Activated CD4-positive, alpha-beta T cell treated with anti-CD3 and anti-CD28 coated beads for 4 hours (primary cell): Measurements from ENCODE around the gene P4HA1.
"Not testable (repeated sequence)": the region's sequence is repeated elsewhere in the genome, so short reads cannot be mapped to it uniquely, and the experiment has no call there.

Experiments
- DNase-seq, 2 donors: peaks; one replicate each; pipeline ENCODE4 v3.0.0-alpha.2; 2020

The P4HA1 gene

DNA sequence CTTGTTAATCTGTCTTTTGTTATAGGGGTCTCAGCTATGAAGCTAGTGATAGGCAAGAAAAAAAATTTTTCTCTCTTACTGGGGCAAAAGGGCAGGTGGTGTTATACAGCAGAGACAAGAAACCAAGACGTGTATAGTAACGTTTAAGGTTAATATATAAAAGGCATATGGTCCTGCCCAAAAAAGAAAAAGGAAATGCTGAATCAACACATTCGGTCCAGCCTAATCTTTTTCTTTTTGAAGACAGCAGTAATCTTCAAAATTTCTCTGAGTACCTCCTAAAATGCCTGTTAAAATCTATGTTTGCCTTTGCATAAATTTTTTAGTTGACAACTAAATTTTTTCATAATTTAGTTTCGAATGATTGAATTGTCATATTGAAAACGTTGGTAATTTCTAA is 54.5 kb downstream of the P4HA1 start:
- no peak for DNase-seq

DNA sequence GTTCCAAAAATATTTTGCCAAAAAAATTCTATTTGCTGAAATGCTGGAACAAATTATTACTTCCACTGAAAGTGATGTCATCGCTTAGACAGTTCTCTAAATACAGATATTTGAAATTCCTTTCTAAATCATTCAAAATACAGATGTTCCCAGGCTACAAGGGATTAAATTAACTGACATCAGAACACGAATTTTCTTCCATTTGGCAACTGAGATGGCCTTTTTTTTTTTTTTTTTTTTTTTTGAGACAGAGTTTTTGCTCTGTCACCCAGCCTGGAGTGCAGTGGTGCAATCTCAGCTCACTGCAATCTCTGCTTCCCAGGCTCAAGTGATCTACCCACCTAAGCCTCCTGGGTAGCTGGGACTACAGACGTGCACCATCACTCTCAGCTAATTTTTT is 57.0 kb downstream of the P4HA1 start:
- DNase-seq: no peak

DNA sequence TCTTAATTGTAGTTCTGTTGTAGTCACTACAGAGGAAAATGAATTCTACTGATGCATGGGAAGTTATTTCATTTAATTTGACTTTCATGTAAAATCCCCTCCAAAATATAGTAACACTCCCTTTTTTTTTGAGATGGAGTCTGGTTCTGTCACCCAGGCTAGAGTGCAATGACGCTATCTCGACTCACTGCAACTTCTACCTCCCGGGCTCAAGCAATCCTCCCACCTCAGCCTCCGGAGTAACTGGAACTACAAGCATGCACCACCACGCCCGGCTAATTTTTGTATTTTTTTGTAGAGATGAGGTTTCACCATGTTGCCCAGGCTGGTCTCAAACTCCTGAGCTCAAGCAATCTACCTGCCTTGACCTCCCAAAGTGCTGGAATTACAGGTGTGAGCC is 60.4 kb downstream of the P4HA1 start:
- not testable (repeated sequence) for DNase-seq

DNA sequence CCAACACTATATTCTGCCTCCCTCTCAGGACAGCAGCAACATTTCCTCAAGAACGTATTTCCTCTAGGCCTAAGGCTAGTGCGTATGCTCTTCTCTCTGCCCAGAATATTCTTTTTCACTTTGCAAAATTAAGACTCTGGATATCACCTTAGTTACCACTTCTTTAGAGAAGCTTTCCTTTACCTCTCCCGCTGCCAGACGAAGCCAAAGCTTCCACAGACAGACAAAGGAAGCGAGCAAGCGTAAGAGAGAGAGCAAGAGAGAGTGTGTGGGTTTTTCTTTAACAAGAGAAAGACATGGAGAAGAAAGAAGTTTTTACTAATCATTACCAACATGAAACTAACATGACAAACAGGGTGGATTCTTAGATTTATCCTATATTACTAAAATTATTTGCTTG is 64.1 kb downstream of the P4HA1 start:
- no peak for DNase-seq

DNA sequence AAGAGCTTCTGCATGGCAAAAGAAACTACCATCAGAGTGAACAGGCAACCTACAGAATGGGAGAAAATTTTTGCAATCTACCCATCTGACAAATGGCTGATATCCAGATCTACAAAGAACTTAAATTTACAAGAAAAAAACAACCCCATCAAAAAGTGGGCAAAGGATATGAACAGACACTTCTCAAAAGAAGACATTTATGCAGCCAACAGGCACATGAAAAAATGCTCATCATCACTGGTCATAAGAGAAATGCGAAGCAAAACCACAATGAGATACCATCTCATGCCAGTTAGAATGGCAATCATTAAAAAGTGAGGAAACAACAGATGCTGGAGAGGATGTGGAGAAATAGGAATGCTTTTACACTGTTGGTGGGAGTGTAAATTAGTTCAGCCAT is 70.0 kb downstream of the P4HA1 start:
- not testable (repeated sequence) for DNase-seq

DNA sequence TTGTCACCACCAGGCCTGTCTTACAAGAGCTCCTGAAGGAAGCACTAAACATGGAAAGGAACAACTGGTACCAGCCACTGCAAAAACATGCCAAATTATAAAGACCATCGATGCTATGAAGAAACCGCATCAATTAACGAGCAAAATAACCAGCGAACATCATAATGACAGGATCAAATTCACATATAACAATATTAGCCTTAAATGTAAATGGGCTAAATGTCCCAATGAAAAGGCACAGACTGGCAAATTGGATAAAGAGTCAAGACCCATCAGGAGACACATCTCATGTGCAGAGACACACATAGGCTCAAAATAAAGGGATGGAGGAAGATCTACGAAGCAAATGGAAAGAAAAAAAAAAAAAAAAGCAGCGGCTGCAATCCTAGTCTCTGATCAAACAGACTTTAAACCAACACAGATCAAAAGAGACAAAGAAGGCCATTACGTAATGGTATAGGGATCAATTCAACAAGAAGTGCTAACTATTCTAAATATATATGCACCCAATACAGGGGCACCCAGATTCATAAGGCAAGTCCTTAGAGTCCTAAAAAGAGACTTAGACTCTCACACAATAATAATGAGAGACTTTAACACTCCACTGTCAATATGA is 73.1 kb downstream of the P4HA1 start:
- not testable (repeated sequence) for DNase-seq

DNA sequence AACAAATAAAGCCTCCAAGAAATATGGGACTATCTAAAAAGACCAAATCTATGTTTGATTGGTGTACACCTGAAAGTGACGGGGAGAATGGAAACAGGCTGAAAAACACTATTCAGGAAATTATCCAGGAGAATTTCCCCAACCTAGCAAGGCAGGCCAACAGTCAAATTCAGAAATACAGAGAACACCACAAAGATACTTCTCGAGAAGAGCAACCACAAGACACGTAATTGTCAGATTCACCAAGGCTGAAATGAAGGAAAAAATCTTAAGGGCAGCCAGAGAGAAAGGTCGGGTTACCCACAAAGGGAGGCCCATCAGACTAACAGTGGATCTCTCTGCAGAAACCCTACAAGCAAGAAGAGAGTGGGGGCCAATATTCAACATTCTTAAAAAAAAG is 73.7 kb downstream of the P4HA1 start:
- not testable (repeated sequence) for DNase-seq

DNA sequence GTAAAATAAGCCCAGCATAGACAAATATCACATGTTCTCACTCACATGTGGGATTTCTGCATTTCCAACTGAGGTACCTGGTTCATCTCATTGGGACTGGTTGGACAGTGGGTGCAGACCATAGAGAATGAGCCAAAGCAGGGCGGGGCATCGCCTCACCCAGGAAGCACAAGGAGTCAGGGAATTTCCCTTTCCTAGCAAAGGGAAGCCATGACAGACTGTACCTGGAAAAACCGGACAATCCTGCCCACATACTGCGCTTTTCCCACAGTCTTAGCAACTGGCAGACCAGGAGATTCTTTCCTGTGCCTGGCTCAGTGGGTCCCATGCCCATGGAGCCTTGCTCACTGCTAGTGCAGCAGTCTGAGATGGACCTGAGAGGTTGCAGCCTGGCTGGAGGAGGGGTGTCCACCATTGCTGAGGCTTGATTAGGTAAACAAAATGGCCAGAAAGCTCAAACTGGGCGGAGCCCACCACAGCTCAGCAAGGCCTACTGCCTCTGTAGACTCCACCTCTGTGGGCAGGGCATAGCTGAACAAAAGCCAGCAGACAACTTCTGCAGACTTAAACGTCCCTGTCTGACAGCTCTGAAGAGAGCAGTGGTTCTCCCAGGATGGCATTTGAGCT is 75.0 kb downstream of the P4HA1 start:
- not testable (repeated sequence) for DNase-seq

DNA sequence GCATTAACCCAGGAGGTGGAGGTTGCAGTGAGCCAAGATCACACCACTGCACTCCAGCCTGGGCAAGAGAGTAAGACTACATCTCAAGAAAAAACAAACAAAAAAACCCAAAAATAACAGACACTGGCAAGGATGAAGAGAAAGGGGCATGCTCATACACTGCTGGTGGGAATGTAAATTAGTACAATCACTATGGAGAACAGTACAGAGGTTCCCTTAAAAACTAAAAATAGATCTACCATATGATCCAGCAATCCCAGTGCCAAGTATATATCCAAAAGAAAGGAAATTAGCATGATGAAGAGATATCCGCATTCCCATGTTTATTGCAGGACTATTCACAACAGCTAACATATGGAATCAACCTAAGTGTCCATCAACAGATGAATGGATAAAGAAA is 75.6 kb downstream of the P4HA1 start:
- DNase-seq: no peak

DNA sequence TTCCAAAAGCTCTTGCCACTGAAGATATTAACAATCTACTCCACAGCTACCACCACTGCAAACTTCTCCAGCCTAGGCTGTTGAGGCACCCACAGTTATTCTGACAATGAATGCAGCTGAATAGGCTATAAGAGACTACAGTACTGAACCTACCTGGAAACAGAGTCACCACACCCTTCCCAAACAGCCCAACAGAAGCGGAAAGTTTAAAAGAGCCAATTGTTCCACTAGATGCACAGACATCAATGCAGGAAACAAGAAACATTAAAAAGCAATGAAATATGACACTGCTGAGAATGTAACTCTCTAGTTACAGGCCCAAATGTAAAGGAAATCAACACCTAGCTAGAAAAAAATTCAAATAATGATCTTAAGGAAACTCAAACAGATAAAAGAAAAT is 77.6 kb downstream of the P4HA1 start:
- no peak for DNase-seq

DNA sequence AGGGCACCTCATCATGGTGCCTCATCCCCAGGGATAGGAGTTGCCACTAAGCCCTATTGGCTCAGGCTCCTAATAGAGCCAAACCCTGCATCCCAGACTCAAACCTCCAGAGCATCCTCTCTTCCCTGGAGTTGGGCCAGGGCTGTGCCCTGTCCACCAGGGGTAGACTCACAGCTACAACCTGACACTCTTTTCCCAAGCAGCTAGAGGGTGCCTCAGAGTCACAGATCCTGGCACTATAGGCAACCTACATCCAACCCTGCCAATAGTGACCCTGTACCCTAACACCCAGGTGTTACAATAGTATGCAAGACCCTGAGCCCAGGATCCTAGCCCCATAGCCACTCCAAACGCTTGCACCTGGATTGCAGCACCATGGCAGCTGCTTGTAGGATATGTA is 78.0 kb downstream of the P4HA1 start:
- DNase-seq: no peak

DNA sequence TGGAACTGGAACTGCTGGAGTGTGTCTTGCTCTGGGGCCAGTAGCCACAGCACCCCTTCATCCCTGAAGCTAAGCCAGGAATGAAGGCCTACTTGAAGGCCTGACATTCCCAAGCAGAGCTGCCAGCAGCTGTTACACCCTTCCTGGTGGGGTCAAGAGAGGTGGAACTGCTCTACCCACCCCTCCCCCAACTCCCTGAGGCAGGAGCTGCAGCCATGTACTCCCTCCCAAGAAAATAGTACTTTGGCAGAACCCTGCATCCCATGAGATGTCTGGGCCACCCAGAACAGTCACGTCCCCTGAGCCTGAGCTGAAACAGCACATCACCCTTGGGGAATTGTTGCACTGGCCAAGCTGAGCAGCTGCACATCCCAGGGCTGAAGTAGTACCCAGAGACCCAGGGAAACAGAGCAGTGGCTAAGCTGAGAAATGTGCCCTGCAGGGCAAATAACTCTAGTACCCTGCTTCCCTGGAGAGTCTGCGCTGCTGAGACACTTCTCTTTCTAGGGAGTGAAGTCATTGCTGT is 78.6 kb downstream of the P4HA1 start:
- DNase-seq: no peak

DNA sequence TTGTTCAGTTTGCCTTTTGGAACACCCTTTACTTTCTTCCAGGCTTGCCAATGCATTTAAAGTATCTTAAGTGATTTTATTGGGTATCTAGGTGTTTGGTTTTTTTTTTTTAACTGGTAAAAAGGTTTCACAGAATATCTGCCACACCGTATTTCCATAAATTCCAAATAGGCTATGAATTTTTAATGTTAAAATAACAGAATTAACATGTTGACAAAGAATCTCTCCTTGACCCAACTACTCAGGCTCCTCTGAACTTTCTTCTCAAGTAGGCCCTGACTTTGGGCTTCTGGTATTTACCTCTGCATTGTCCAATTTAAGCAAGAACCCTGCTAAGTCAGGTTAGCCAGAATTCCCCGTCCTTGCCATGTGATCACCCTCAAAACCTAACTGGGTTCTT is 80.9 kb downstream of the P4HA1 start:
- no peak for DNase-seq

DNA sequence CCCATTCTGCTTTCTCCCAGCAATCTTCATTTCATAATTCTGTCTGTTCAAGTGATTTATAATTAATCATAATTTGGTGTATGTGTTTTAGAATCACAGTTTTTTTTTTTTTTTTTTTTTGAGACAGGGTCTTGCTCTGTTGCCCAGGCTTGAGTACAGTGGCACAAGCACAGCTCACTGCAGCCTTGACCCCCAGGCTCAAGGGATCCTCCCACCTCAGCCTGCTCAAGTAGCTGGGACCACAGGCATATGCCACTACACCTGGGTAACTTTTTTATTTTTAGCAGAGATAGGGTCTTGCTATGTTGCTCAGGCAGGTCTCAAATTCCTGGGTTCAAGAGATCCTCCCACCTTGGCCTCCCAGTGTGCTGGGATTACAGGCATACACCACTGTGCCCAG is 92.8 kb downstream of the P4HA1 start:
- no peak for DNase-seq

DNA sequence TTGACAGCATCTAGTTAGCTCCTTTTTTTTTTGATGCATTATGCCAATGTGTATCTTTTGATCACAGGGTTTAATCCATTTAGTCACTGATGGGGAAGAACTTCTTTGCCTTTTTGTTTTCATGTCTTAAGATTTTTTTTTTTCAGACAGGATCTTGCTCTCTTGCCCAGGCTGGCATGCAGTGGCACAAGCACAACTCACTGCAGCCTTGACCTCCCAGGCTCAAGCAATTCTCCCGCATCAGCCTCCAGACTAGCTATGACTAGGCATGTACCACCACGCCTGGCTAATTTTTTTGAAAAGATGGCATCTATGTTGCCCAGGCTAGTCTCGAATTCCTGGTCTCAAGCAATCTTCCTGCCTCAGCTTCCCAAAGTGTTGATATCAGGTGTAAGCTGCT is 95.7 kb downstream of the P4HA1 start:
- DNase-seq: no peak

DNA sequence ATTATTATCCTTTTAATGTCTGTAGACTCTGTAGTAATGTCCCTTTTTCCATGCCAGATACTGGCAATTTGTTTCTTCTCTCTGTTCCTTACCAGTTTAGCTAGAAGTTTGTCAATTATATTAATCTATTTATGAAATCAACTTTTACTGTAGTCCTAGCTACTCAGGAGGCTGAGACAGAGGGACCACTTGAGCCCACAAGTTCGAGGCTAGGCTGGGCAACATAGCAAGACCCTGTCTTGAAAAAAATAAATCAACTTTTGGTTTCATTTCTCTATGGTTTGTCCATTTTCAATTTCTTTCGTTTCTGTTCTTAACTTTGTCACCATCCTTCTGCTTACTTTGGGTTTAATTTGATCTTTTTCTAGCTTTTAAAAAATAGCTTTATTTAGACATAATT is 99.6 kb downstream of the P4HA1 start:
- DNase-seq: no peak

DNA sequence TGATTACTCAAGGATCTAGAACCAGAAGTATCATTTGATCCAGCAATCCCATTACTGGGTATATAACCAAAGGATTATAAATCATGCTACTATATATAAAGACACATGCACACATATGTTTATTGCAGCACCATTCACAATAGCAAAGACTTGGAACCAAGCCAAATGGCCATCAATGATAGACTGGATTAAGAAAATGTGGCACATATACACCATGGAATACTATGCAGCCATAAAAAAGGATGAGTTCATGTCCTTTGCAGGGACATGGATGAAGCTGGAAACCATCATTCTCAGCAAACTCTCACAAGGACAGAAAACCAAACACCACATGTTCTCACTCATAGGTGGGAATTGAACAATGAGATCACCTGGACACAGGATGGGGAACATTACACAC is 101.2 kb downstream of the P4HA1 start:
- DNase-seq: not testable (repeated sequence)

DNA sequence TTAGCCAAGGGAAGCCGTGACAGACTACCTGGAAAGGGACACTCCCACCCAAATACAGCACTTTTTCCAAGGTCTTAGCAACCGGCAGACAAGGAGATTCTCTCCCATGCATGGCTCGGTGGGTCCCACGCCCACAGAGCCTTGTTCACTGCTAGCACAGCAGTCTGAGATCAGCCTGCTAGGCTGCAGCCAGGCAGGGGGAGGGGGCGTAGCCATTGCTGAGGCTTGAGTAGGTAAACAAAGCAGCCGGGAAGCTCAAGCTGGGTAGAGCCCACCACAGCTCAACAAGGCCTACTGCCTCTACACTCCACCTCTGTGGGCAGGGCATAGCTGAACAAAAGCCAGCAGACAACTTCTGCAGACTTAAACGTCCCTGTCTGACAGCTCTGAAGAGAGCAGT is 106.9 kb downstream of the P4HA1 start:
- DNase-seq: not testable (repeated sequence)

DNA sequence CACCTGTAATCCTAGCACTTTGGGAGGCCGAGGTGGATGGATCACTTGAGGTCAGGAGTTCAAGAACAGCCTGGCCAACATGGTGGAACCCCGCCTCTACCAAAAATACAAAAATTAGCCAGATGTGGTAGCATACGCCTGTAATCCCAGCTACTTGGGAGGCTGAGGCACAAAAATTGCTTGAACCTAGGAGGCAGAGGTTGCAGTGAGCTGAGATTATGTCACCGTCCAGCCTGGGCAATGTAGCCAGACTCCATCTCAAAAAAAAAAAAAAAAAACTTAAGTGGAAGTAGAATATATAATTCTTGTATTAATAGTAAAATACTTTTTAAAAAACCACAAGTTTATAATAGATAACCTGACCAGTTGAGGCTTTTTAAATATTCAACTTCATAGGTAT is 112.0 kb downstream of the P4HA1 start:
- not testable (repeated sequence) for DNase-seq

DNA sequence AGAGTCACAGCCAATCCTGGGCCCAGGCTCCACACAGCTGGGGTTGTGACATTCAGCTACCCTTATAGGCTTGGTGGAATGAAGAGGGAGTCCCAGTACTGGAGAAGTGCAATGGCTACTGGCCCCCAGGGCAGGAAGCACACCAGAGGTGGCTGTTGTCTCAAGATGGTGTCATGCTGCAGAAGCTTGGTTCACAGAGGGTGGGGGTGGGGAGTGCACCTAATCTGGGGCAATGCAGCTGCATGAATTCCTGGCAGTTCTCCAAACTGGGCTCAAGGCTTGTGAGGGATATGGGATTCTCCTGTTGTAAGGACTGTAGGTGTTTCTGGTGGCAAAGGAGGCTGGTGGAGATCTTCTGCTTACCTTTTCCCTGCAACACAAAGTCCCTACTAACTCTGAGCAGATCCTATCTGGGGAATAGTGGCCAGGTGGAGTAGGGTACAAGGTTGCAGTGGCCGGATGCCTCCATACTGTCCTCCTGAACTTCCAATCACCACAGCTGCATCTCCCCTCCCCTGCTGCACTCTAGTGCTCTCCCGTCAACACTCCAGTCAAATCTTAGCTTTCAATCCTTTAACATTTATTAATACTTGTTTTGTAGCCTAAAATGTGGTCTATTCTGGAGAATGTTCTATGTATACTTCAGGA is 114.7 kb downstream of the P4HA1 start:
- DNase-seq: no peak

DNA sequence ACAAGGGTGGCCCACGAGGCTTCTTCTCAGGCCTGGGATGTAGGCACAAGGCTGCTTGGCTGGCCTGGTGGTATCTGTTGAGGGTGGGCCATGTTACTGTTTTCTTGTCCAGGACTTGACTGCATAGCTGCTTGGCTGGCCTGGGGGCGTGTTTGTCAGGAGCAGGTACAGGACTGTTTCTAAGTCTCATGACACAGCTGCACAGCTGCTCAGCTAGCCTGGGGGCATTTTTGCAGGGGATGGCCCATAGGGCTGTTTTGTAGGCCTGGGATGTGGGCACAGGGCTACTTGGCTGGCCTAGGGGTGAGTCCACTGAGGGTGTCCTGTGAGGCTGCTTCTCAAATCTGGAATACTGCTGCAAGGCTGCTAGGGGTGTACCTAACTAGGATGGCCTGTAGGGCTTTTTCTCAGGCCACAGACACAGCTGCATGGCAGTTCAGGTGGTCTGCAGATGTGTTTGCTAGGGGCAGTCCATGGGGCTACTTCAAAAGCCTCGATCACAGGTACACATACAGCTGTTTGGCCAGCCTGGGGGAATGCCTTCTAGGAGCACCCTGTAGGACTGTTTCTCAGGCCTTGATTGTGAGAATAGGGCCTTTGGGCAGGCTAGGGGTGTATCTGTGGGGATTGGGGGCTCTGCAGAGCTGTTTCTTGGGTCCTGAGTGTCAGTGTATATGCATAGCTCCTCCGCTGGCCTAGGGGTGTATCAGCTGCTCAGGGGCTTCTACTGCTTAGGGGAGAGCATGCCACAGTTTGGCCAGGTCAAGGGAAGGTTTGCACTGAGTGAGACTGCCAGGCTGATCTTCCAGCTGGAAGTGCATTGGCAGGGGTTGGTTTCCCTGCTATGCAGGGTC is 115.4 kb downstream of the P4HA1 start:
- DNase-seq: no peak

DNA sequence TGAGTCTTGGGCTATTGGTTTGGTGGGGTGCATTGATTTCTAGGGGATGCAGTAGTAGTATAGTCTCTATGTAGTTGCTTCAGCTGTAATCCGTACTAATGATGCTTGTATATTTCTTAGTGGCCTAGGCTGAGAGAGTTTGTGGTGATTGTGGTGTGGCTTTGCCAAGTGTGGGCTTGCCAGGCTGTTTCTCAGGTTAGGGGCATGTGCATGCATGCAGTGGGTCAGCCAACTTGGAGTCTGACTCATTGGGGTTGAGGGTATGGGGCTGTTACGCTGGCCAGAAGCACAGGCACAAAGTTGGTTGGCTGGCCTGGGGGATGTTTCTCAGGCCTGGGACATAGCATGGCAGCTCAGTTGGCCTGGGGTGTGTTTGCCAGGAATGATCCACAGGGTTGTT is 116.3 kb downstream of the P4HA1 start:
- no peak for DNase-seq

DNA sequence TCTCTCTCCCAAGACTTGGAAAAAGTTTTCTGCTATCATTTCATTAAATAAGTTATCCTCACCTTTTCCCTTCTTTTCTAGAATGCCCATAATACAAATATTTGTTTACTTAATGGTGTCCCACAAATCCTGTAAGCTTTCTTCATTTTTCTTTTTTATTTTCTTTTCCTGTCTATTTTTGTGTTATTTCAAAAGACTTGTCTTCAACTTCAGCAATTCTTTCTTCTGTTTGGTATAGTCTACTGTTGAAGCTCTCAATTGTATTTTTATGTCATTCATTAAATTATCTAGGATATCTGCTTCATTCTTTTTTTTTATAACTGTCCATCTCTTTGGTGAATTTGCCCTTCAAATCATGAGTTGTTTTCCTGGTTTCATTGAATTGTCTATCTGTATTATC is 117.0 kb downstream of the P4HA1 start:
- no peak for DNase-seq
